ENCODE measurements around the gene ANTXRL. TPM values are rescaled to one million over a fixed set of nuclear protein-coding genes. Genes with fewer than 3 reads are reported as not detected.
"Not testable (repeated sequence)": the region's sequence is repeated elsewhere in the genome, so short reads cannot be mapped to it uniquely, and the experiment has no call there.

Gene ANTXRL
- total RNA-seq, 1 donor from 2014 or later, result not detected

DNA sequence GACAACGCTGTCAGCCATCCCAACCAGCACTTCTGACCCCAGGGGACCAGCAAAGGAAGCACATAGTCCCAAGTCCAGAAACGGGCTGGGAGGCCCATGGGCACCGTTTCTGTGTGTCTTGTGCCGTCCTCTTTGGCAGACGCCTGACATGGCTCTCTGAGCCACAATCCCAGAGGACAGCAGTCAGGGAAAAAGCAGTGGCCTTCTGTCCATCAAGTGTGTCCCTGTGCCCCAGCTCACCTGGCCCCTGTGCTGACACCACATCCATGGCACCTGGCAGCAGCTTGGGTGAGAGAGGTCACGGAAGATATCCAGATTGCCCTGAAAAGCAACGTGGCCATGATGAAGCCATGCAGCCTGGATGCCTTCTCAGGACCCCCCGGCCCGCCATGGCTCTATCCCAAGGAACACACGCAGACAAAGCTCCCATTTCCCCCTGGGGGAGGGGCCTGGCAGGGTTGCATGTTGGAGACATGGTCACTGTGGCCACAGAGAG, 38.1 kb upstream of the ANTXRL start:
- no peaks in the 10 kb centered on the region for H3K36me3 Mint-ChIP-seq (ENCODE audit: low read depth)
- DNase-seq (ENCODE audit: low spot score), result no peak
- H3K9me3 Mint-ChIP-seq (ENCODE audit: low read depth), result peaks cover under 1% of the 10 kb centered on the region
- no peak overlapping the region for H3K27ac Mint-ChIP-seq (ENCODE audit: unreplicated experiment)
- no peak overlapping the region for H3K4me3 Mint-ChIP-seq (ENCODE audit: unreplicated experiment)
- H3K4me1 Mint-ChIP-seq (ENCODE audit: low read depth), result no peaks in the 10 kb centered on the region
- H3K27me3 Mint-ChIP-seq (ENCODE audit: low read depth), result peaks cover 6% of the 10 kb centered on the region
- TF ChIP-seq, protein P1, sequence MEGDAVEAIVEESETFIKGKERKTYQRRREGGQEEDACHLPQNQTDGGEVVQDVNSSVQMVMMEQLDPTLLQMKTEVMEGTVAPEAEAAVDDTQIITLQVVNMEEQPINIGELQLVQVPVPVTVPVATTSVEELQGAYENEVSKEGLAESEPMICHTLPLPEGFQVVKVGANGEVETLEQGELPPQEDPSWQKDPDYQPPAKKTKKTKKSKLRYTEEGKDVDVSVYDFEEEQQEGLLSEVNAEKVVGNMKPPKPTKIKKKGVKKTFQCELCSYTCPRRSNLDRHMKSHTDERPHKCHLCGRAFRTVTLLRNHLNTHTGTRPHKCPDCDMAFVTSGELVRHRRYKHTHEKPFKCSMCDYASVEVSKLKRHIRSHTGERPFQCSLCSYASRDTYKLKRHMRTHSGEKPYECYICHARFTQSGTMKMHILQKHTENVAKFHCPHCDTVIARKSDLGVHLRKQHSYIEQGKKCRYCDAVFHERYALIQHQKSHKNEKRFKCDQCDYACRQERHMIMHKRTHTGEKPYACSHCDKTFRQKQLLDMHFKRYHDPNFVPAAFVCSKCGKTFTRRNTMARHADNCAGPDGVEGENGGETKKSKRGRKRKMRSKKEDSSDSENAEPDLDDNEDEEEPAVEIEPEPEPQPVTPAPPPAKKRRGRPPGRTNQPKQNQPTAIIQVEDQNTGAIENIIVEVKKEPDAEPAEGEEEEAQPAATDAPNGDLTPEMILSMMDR (IDR thresholded peaks at IDR 0.05), result no peak

DNA sequence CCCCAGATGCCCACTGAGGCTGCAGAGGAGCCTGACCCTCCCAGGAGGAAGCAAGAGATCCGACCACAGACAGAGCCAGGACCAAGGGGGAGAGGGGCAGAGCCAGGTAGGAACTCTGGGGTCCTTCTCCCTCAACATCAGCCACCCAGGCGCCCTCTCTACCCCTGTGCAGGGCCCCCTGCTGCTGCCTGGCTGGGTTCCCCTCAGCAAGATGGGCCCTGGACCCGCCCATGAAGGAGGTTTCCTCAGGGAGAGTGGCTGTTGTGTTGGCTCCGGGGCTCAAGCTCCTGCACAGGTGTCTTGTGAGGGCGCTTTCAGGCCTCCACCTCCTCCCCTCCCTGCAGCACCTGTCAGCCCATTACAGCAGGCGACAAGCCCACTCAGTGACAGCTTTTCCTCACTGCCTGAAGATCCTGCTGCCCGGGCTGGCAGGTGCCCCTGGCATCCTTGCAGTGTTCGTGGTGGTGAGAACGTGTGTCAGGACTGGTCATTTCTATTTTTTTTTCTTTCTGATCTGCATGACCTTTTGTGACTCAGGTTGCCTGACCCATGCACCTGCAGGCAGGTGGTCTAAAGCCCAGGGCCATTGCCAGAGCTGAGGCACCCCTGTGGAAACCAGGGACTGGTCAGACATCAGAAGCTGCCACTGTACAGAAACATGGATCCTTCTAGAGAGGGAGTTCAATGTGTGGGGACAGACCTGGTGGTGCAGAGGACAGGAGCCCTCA, 37.0 kb upstream of the ANTXRL start:
- DNase-seq (ENCODE audit: low spot score), result peak; percentile 41
- H3K4me3 Mint-ChIP-seq (ENCODE audit: unreplicated experiment); H3K9me3 Mint-ChIP-seq (ENCODE audit: low read depth); H3K27me3 Mint-ChIP-seq (ENCODE audit: low read depth); H3K36me3 Mint-ChIP-seq (ENCODE audit: low read depth); H3K4me1 Mint-ChIP-seq (ENCODE audit: low read depth); H3K27ac Mint-ChIP-seq (ENCODE audit: unreplicated experiment): not testable (repeated sequence)

DNA sequence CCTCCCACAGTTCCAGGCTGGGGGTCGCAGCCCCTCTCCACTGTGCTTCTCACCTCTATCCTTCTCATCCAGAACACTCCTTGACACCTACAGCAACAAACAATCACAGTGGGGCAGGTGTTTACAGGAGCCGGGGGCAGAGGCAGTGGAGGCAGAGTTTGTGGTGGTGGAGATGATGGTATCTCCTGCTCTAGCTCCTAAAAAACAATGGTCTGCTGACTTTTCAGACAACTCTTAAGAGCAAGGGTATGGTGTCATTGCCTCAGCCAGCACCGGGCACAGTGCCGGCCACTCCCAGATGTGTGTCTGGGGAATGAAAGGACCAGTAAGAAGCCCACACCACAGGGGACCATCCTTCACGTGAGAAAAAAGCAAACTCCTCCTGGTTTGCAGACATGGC, 36.3 kb upstream of the ANTXRL start:
- Mint-ChIP-seq H3K27me3 (ENCODE audit: low read depth) (peaks cover 2% of the 10 kb centered on the region), H3K36me3 (ENCODE audit: low read depth) (no peaks in the 10 kb centered on the region), H3K9me3 (ENCODE audit: low read depth) (no peaks in the 10 kb centered on the region), H3K4me3 (ENCODE audit: unreplicated experiment) (no peak overlapping the region), H3K4me1 (ENCODE audit: low read depth) (no peaks in the 10 kb centered on the region), H3K27ac (ENCODE audit: unreplicated experiment) (no peak overlapping the region)
- no peak for DNase-seq (ENCODE audit: low spot score)
- TF ChIP-seq, protein P1 (IDR thresholded peaks at IDR 0.05), result no peak

DNA sequence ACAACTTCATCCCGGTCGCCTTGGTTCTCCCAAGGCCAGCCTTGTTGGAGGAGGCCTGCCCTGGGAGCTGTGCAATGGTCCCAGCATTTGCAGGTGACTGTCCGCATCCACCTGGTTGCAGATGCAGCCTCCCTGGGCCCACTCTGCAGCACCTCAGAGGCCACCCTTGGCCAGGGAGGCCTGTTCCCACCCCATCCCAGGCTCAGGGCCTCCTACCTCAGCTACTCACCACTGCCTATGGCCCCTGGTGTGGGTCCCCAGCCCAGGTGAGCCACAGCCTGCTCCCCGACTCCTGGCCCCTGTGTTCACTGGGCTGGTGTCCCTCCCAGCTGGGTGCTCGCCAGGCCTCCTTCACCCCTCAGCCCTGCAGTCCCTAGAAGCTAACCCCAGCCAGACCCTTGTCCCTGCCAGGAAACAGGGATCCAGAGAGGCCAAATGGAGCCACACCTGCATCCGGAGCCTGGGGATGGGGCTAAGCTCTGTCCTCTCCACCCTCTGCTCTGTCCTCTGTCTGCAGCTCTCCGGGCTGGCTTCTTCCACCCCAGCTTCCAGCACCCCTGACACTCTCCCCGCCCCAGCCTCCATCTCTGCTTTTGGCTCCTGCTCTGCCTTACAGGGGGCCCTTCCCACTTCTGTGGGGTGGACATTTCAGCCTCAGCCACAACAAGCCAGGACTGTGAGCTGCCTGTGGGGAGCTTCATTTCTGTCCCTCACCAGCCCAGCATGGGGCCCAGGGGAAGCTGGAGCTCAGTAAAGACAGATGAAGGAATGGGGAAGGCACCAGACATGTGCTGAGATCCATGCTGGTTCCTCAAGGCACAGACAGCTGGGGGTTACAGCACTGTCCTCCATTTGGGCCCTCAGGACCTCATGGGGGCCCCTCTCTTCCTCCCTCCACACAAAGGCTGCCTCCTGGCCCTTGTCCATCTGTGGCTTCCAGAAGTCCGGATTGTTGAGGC, 35.6 kb upstream of the ANTXRL start:
- Mint-ChIP-seq H3K36me3 (ENCODE audit: low read depth) (no peaks in the 10 kb centered on the region), H3K9me3 (ENCODE audit: low read depth) (no peaks in the 10 kb centered on the region)

DNA sequence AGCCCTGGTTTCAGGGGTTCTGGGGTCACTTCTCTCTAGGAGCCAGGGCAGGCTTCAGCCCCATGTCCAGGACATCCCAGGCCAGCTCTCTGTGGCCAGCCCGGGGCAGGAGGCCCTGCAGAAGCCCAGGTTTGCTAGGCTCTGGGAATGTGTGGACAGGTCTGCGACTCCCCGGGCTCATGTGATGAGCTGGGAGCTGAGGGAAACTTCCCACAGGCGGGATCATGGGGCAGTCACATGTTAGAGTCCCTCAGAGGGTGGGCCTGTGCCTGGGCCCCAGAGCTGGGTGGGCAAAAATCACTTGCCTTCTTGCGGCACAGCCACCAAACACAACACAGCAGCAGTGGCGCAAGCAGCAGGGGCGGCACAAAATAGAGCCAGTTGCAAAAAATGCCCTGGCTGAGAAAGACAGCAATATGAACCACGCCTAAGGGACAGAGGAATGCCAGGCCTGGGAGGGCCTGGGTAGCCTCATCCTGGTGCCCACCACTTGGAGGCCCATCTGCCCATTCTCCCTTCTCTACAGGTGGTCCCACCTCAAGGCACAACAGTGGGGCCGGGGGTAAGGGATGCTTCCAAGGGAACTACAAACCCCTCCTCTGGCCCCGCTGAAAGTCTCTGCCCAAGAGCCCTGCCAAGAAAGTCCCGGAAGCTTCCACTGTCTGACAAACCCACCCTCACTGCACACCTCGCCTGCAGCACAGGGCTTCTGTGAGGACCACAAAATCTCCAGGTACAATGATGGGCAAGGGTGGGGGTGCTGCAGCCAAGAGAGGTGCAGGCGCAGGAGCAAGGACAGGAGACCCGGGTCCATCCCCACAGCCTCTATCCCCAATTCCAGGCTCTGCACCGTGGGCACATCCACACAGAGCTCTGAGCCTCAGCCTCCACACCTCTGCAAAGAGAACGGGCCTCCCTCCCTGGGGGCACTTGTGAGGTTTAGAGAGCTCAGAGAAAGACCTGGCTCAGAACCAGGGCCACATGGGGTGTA, 34.6 kb upstream of the ANTXRL start:
- Mint-ChIP-seq H3K4me3 (ENCODE audit: unreplicated experiment) (no peak overlapping the region), H3K27me3 (ENCODE audit: low read depth) (peaks cover 5% of the 10 kb centered on the region), H3K27ac (ENCODE audit: unreplicated experiment) (no peak overlapping the region), H3K4me1 (ENCODE audit: low read depth) (peaks cover 4% of the 10 kb centered on the region), H3K36me3 (ENCODE audit: low read depth) (no peaks in the 10 kb centered on the region), H3K9me3 (ENCODE audit: low read depth) (no peaks in the 10 kb centered on the region)
- no peak for DNase-seq (ENCODE audit: low spot score)
- TF ChIP-seq, protein P1 (IDR thresholded peaks at IDR 0.05), result no peak

More for the DNA sequence above, 35.6 kb upstream of the ANTXRL start:
- Mint-ChIP-seq H3K4me1 (ENCODE audit: low read depth) (peaks cover 4% of the 10 kb centered on the region), H3K27me3 (ENCODE audit: low read depth) (peaks cover 2% of the 10 kb centered on the region), H3K4me3 (ENCODE audit: unreplicated experiment) (no peak overlapping the region), H3K27ac (ENCODE audit: unreplicated experiment) (no peak overlapping the region)
- TF ChIP-seq, protein P1 (IDR thresholded peaks at IDR 0.05), result no peak
- no peak for DNase-seq (ENCODE audit: low spot score)

Measured in chondrocyte (in vitro differentiated cells).